Gastroesophageal sphincter (tissue), 3 donors: ENCODE data around the gene SLC22A31.

Experiments
- POLR2A ChIP-seq, 2 donors: fragments of 450-650 bp; IDR thresholded peaks; one replicate each; pipeline ENCODE4 v1.6.1; 2017; ENCODE audit warnings: antibody characterized with exemption in 2 of 2, mild to moderate bottlenecking in 2 of 2, moderate library complexity in 1 of 2
- POLR2AphosphoS5 ChIP-seq: sonication (generic); formaldehyde crosslinking; IDR thresholded peaks from one replicate; pipeline ENCODE4 v1.6.1; 2017; ENCODE audit warnings: antibody characterized with exemption
- TF ChIP-seq, protein P1 (sequence below), 4 experiments: fragments of 200-600 bp in 2 of 4; fragments of 450-650 bp in 2 of 4; sonication (generic) in 1 of 4; IDR thresholded peaks; one replicate each; pipeline ENCODE4 v1.5.1; 2017 to 2019; ENCODE audit warnings: antibody characterized with exemption in 4 of 4, mild to moderate bottlenecking in 2 of 4, moderate library complexity in 2 of 4

- TF ChIP-seq POLR2AphosphoS5 (no peak), POLR2A (IDR thresholded peaks at IDR 0.05) (no peak)
- TF ChIP-seq, protein P1, sequence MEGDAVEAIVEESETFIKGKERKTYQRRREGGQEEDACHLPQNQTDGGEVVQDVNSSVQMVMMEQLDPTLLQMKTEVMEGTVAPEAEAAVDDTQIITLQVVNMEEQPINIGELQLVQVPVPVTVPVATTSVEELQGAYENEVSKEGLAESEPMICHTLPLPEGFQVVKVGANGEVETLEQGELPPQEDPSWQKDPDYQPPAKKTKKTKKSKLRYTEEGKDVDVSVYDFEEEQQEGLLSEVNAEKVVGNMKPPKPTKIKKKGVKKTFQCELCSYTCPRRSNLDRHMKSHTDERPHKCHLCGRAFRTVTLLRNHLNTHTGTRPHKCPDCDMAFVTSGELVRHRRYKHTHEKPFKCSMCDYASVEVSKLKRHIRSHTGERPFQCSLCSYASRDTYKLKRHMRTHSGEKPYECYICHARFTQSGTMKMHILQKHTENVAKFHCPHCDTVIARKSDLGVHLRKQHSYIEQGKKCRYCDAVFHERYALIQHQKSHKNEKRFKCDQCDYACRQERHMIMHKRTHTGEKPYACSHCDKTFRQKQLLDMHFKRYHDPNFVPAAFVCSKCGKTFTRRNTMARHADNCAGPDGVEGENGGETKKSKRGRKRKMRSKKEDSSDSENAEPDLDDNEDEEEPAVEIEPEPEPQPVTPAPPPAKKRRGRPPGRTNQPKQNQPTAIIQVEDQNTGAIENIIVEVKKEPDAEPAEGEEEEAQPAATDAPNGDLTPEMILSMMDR (IDR thresholded peaks at IDR 0.05) = no peak
Measured at GRCh38 chr16:89178453-89179147, 21.7 kb downstream of the SLC22A31 start.
